HepG2 (cell line): ENCODE results near the gene C10orf143. TPM values are rescaled to one million over a fixed set of nuclear protein-coding genes. Genes with fewer than 3 reads are reported as not detected.

Experiments used
- ATAC-seq: fragments of 200-7000 bp; cut with Tn5 transposase; 3 replicates; pipeline ENCODE4 v1.9.1; 2020; ENCODE audit warnings: mild to moderate bottlenecking, moderate library complexity
- BruUV-seq: library from RNA; stranded (reverse); fragments of 400-500 nt; replicated peaks from 2 replicates; lab custom pipeline; 2021; lab: Mats Ljungman, UMichigan
- CTCF ChIA-PET: fragments of 300-600 bp; formaldehyde crosslinking; extraction: SDS; loops from one replicate; lab custom pipeline; 2021; ENCODE audit warnings: low total read pairs, inconsistent platforms, low intra/inter-chr PET ratio; lab: Yijun Ruan, JAX
- POLR2A ChIA-PET: fragments of 350-600 bp; sonication (Branson Sonifier 250); formaldehyde crosslinking; loops from one replicate; lab custom pipeline; 2020; ENCODE audit warnings: antibody characterized with exemption, inconsistent platforms; lab: Yijun Ruan, JAX
- DNase-seq: peaks from one replicate; pipeline ENCODE4 v3.0.0-alpha.2; 2015; ENCODE audit warnings: low spot score
- FAIRE-seq: peaks from 3 replicates; lab custom pipeline; 2011; peaks lifted over from hg19 to GRCh38; lab: Jason Lieb, UNC
- H2AFZ ChIP-seq: one replicate; pipeline ENCODE4 v1.6.1; 2011; ENCODE audit warnings: low read length, inconsistent platforms
- H3K27ac ChIP-seq: fragments of 300-600 bp; 3 replicates; pipeline ENCODE4 v1.8.0; 2011; ENCODE audit warnings: mixed run types, mild to moderate bottlenecking, mixed read lengths, low read length, inconsistent platforms; ENCODE audit not compliant: insufficient read depth; ENCODE audit errors: extremely low read length
- H3K27me3 ChIP-seq, 2 experiments: fragments of 200-600 bp in 1 of 2; 2 replicates in 1 of 2; 3 replicates in 1 of 2; pipeline versions ENCODE4 v1.6.0 to v1.8.0; 2011; ENCODE audit warnings: low read length in 2 of 2, mild to moderate bottlenecking in 2 of 2, moderate library complexity in 2 of 2, inconsistent platforms in 1 of 2; ENCODE audit not compliant: insufficient read depth in 2 of 2, control insufficient read depth in 1 of 2
- H3K36me3 ChIP-seq, 2 experiments: fragments of 200-600 bp in 1 of 2; replicated peaks in 1 of 2; 2 replicates in 1 of 2; 3 replicates in 1 of 2; pipeline versions ENCODE4 v1.5.1 to v1.8.0; 2011; ENCODE audit warnings: low read length in 2 of 2, inconsistent platforms in 1 of 2; ENCODE audit not compliant: insufficient read depth in 2 of 2, control insufficient read depth in 1 of 2
- H3K4me1 ChIP-seq: 2 replicates; pipeline ENCODE4 v1.5.1; 2012; ENCODE audit warnings: low read length, inconsistent platforms; ENCODE audit not compliant: insufficient read depth
- H3K4me2 ChIP-seq: 2 replicates; pipeline ENCODE4 v1.6.0; 2011; ENCODE audit warnings: low read depth, low read length, inconsistent platforms
- H3K4me3 ChIP-seq, 3 experiments: fragments of 200-600 bp in 1 of 3; sonication (generic), shearing (Covaris generic) in 1 of 3; replicated peaks in 1 of 3; 2 replicates each; pipeline ENCODE4 v1.5.1; 2011 to 2016; ENCODE audit warnings: low read length in 3 of 3, inconsistent platforms in 2 of 3, low read depth in 2 of 3, mild to moderate bottlenecking in 2 of 3, control low read depth in 1 of 3, mixed read lengths in 1 of 3; ENCODE audit not compliant: insufficient read depth in 1 of 3
- H3K79me2 ChIP-seq: one replicate; pipeline ENCODE4 v1.6.1; 2011; ENCODE audit warnings: low read length, inconsistent platforms; ENCODE audit not compliant: insufficient read depth
- H3K9ac ChIP-seq: 2 replicates; pipeline ENCODE4 v1.6.0; 2011; ENCODE audit warnings: mild to moderate bottlenecking, low read depth, low read length, inconsistent platforms; ENCODE audit not compliant: insufficient read depth
- H3K9me3 ChIP-seq: 2 replicates; pipeline ENCODE4 v1.5.1; 2012; ENCODE audit warnings: mild to moderate bottlenecking, low read length
- H4K20me1 ChIP-seq: 2 replicates; pipeline ENCODE4 v1.6.0; 2011; ENCODE audit warnings: inconsistent platforms, mild to moderate bottlenecking, low read length, moderate library complexity; ENCODE audit not compliant: insufficient read depth
- AKAP8 ChIP-seq: sonication (generic); formaldehyde crosslinking; IDR thresholded peaks from 2 replicates; pipeline ENCODE4 v1.5.1; 2020; ENCODE audit warnings: mild to moderate bottlenecking, missing genetic modification reagents
- ATF5 ChIP-seq: sonication (generic); formaldehyde crosslinking; IDR thresholded peaks from 2 replicates; pipeline ENCODE4 v1.4.0; 2020; ENCODE audit warnings: mild to moderate bottlenecking, low read depth, missing genetic modification reagents
- CC2D1A ChIP-seq: sonication (generic); formaldehyde crosslinking; IDR thresholded peaks from 2 replicates; pipeline ENCODE4 v1.8.1; 2023; ENCODE audit warnings: mild to moderate bottlenecking, missing genetic modification reagents
- FOXO1 ChIP-seq: sonication (generic); formaldehyde crosslinking; IDR thresholded peaks from 2 replicates; pipeline ENCODE4 v1.4.0; 2020; ENCODE audit warnings: missing genetic modification reagents
- ZNF232 ChIP-seq: sonication (generic); formaldehyde crosslinking; IDR thresholded peaks from 2 replicates; pipeline ENCODE4 v1.4.0; 2020; ENCODE audit warnings: missing genetic modification reagents, borderline replicate concordance
- ZNF484 ChIP-seq: sonication (generic); formaldehyde crosslinking; IDR thresholded peaks from 2 replicates; pipeline ENCODE4 v1.5.1; 2020; ENCODE audit warnings: mild to moderate bottlenecking, low read depth, missing genetic modification reagents, borderline replicate concordance
- WGBS: methylation state at CpG from one replicate; pipeline ENCODE4 v1.1.6; 2017; ENCODE audit warnings: low lambda C conversion rate; 5-methylcytosine and 5-hydroxymethylcytosine counted together
- in situ Hi-C: cut with HindIII; loops from 2 replicates; pipeline ENCODE4 v1.10.0; 2017; ENCODE audit warnings: low pct_unique_long_range_greater_than_20kb; ENCODE audit not compliant: extremely low pct_ligation_motif_present
- intact Hi-C: fragments of 100-400 bp; cut with micrococcal nuclease; formaldehyde crosslinking; loops from one replicate; pipeline ENCODE4 v1.10.0; 2022; ENCODE audit not compliant: unreplicated experiment
- polyA plus RNA-seq, 8 experiments: library from polyadenylated mRNA; depleted of rRNA in 3 of 8; stranded (reverse) in 7 of 8; unstranded in 1 of 8; fragments of >200 nt; fragmentation: Illumina TruSeq in 4 of 8; extraction: Trizol in 4 of 8; gene quantifications; 2 replicates each; pipeline versions ENCODE4 v1.2.1 to v1.2.3, GENCODE V29; 2011 to 2016; ENCODE audit warnings: low read depth in 4 of 8, missing spikeins in 1 of 8, mixed read lengths in 1 of 8; ENCODE audit not compliant: insufficient read depth in 1 of 8
- total RNA-seq, 5 experiments: library from RNA; depleted of rRNA; stranded (reverse); fragments of >200 nt; fragmentation: Illumina TruSeq; extraction: Trizol; gene quantifications; 2 replicates each; pipeline ENCODE4 v1.2.3, GENCODE V29; 2016; ENCODE audit warnings: low read depth in 1 of 5
- TF ChIP-seq, protein P1 (sequence below): sonication (generic); formaldehyde crosslinking; conservative IDR thresholded peaks from 2 replicates; pipeline ENCODE4 v1.5.0; 2020; ENCODE audit warnings: missing genetic modification reagents
- TF ChIP-seq, protein P2 (sequence below), 2 experiments: IDR thresholded peaks; 2 replicates each; pipeline ENCODE4 v1.6.1; 2011 to 2012; ENCODE audit warnings: low read length in 2 of 2, borderline replicate concordance in 1 of 2, low read depth in 1 of 2, mild to moderate bottlenecking in 1 of 2, moderate library complexity in 1 of 2

The C10orf143 gene
- total and polyA plus RNA-seq, 2 of the 13 experiments (the other 11 are each of a cell fraction or from before 2014, with no cell fraction given) = 0.21 to 0.91 TPM

GRCh38 chr10:130061760-130062159 lies 48.9 kb downstream of the C10orf143 start:
- Histone ChIP-seq H3K36me3 (no peaks in the 10 kb centered on the region), H3K9ac (no peak overlapping the region), H3K4me1 (no peaks in the 10 kb centered on the region), H3K27ac (no peak overlapping the region), H3K4me2 (no peak overlapping the region), H3K9me3 (no peaks in the 10 kb centered on the region), H3K4me3 (no peak overlapping the region), H4K20me1 (no peaks in the 10 kb centered on the region), H3K79me2 (no peaks in the 10 kb centered on the region), H2AFZ (no peak overlapping the region), H3K27me3 (no peaks in the 10 kb centered on the region; a peak in 1 of 5 replicates)
- 11% methylated on average over 5 of the region's 6 CpGs for WGBS
- TF ChIP-seq, protein P1, sequence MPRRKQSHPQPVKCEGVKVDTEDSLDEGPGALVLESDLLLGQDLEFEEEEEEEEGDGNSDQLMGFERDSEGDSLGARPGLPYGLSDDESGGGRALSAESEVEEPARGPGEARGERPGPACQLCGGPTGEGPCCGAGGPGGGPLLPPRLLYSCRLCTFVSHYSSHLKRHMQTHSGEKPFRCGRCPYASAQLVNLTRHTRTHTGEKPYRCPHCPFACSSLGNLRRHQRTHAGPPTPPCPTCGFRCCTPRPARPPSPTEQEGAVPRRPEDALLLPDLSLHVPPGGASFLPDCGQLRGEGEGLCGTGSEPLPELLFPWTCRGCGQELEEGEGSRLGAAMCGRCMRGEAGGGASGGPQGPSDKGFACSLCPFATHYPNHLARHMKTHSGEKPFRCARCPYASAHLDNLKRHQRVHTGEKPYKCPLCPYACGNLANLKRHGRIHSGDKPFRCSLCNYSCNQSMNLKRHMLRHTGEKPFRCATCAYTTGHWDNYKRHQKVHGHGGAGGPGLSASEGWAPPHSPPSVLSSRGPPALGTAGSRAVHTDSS (CRISPR knock-in tag) = no peak
- TF ChIP-seq ZNF484 (CRISPR knock-in tag) (no peak), AKAP8 (CRISPR knock-in tag) (no peak), FOXO1 (CRISPR knock-in tag) (no peak), CC2D1A (CRISPR knock-in tag) (no peak), ATF5 (CRISPR knock-in tag) (no peak), ZNF232 (CRISPR knock-in tag) (no peak)
- TF ChIP-seq, protein P2, sequence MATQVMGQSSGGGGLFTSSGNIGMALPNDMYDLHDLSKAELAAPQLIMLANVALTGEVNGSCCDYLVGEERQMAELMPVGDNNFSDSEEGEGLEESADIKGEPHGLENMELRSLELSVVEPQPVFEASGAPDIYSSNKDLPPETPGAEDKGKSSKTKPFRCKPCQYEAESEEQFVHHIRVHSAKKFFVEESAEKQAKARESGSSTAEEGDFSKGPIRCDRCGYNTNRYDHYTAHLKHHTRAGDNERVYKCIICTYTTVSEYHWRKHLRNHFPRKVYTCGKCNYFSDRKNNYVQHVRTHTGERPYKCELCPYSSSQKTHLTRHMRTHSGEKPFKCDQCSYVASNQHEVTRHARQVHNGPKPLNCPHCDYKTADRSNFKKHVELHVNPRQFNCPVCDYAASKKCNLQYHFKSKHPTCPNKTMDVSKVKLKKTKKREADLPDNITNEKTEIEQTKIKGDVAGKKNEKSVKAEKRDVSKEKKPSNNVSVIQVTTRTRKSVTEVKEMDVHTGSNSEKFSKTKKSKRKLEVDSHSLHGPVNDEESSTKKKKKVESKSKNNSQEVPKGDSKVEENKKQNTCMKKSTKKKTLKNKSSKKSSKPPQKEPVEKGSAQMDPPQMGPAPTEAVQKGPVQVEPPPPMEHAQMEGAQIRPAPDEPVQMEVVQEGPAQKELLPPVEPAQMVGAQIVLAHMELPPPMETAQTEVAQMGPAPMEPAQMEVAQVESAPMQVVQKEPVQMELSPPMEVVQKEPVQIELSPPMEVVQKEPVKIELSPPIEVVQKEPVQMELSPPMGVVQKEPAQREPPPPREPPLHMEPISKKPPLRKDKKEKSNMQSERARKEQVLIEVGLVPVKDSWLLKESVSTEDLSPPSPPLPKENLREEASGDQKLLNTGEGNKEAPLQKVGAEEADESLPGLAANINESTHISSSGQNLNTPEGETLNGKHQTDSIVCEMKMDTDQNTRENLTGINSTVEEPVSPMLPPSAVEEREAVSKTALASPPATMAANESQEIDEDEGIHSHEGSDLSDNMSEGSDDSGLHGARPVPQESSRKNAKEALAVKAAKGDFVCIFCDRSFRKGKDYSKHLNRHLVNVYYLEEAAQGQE (IDR thresholded peaks at IDR 0.05; ENCODE audit: borderline replicate concordance in 1 of 2, low read depth in 1 of 2, low read length in 2 of 2) = no peak
- POLR2A ChIA-PET = no interaction called here
- no TSS peak for BruUV-seq
- in situ Hi-C loops = no loop called here
- intact Hi-C loops = no loop called here
- CTCF ChIA-PET = no interaction called here
- FAIRE-seq (no peak), ATAC-seq (no peak), DNase-seq (no peak)
